Spinal cord (tissue), 10 donors: ENCODE measurements around the gene ABTB2. TPM values are rescaled to one million over a fixed set of nuclear protein-coding genes. Genes with fewer than 3 reads are reported as not detected.

Source experiments
- DNase-seq, 6 donors: peaks; one replicate each; pipeline versions ENCODE4 v3.0.0 to v3.0.0-alpha.2; 2013 to 2015; ENCODE audit warnings: low spot score in 6 of 6, low read depth in 4 of 6
- H3K27ac ChIP-seq: one replicate; pipeline ENCODE4 v1.5.1; 2013; ENCODE audit warnings: low read depth, low read length, control low read depth
- H3K27me3 ChIP-seq: one replicate; pipeline ENCODE4 v1.6.1; 2013; ENCODE audit warnings: low read length; ENCODE audit not compliant: control insufficient read depth, insufficient read depth
- H3K36me3 ChIP-seq: one replicate; pipeline ENCODE4 v1.6.1; 2013; ENCODE audit warnings: low read length; ENCODE audit not compliant: control insufficient read depth, insufficient read depth
- H3K4me1 ChIP-seq: one replicate; pipeline ENCODE4 v1.6.1; 2013; ENCODE audit warnings: low read length; ENCODE audit not compliant: control insufficient read depth, insufficient read depth
- H3K4me3 ChIP-seq: one replicate; pipeline ENCODE4 v1.5.1; 2013; ENCODE audit warnings: low read depth, low read length, control low read depth
- H3K9me3 ChIP-seq: one replicate; pipeline ENCODE4 v1.6.1; 2013; ENCODE audit warnings: low read length; ENCODE audit not compliant: control insufficient read depth, insufficient read depth
- WGBS: methylation state at CpG from one replicate; pipeline ENCODE4 v1.1.5; 2013; ENCODE audit warnings: missing lambda C conversion rate; ENCODE audit not compliant: insufficient coverage; 5-methylcytosine and 5-hydroxymethylcytosine counted together
- polyA plus RNA-seq, 2 donors: library from polyadenylated mRNA; unstranded; fragments of 120-200 nt; gene quantifications; one replicate each; pipeline ENCODE4 v1.2.1, GENCODE V29; 2013; ENCODE audit not compliant: insufficient read length in 2 of 2
- total RNA-seq, 2 donors: library from RNA; depleted of rRNA in 1 of 2; stranded (reverse); fragments of 120-200 nt in 1 of 2; fragments of >200 nt in 1 of 2; gene quantifications; one replicate each; pipeline versions ENCODE4 v1.2.3 to v1.2.4, GENCODE V29; 2013 to 2014
- donor health status: healthy.

The ABTB2 gene
- total and polyA plus RNA-seq, 4 donors: 4.0 to 16.8 (median 9.4) TPM

DNA sequence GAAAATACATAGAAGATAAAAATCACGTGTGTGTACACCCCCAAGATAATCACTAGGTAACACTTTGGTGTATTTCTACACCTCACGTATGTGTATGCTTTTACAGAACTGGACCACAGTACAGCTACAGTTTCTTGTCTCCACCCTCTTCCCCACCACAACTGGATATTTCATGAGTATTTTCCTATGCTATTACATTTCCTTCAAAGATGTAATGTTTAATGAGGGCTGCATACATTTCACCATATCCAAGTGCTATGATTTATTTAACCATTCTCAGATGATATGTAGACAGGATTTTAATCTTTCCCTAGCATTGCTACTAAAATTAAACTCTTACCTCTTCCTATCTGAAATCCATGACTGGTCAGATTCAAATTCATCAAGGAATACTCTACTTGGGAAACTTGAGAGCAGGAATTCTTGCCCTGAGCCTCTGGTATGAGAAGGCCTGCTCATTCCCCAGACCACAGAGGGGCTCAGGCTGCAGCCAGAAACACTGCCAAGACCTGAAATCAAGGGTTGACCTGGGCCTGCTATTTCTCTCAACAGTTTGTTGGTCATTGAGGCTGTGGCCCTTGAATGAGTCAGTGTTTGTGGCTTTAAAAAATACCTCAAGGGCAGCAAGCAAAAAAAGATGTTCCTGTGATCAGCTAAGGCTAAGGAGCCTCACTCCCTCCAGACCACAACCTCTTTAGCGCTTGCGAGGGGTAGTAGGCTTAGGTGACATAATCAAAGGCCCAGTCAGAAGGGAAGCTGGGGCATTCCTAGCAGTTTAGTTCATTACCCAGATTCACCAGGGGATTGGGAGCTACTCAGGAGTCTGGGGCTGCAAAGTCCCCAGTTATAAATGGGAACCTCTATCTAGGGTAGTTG is 55.5 kb downstream of the ABTB2 start:
- WGBS: no CpG with 5 or more reads among the region's 4 CpGs
- H3K4me1 ChIP-seq: peaks cover 9% of the 10 kb centered on the region
- no peak for DNase-seq
- H3K36me3 ChIP-seq: no peaks in the 10 kb centered on the region
- H3K27ac ChIP-seq: no peak overlapping the region
- H3K9me3 ChIP-seq: no peaks in the 10 kb centered on the region
- no peaks in the 10 kb centered on the region for H3K27me3 ChIP-seq
- H3K4me3 ChIP-seq: no peak overlapping the region

DNA sequence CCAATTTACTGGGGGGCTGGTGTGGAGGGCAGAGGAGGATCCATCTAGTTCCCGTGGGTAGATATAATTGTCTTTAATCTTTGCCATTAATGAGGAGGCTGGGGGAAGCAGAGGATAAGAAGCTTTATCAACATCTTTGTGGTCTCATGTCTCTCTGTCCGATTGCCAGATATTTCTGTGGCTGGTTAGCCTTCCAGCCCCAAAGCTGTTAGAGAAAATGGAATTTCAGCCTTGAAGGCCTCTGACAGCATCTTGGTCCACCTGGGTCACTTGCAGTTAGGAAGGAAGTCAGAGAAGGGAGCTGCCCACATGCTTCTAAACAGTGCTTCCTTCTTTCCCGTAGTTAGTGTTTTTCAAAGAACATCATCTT is 56.9 kb downstream of the ABTB2 start:
- Histone ChIP-seq H3K27ac (no peak overlapping the region), H3K9me3 (no peaks in the 10 kb centered on the region), H3K4me3 (no peak overlapping the region), H3K36me3 (no peaks in the 10 kb centered on the region), H3K4me1 (peaks cover 9% of the 10 kb centered on the region), H3K27me3 (no peaks in the 10 kb centered on the region)
- DNase-seq: peak in 1 of 6 donors; percentile 41
- WGBS: 80% methylated on average over 1 of the region's 3 CpGs

DNA sequence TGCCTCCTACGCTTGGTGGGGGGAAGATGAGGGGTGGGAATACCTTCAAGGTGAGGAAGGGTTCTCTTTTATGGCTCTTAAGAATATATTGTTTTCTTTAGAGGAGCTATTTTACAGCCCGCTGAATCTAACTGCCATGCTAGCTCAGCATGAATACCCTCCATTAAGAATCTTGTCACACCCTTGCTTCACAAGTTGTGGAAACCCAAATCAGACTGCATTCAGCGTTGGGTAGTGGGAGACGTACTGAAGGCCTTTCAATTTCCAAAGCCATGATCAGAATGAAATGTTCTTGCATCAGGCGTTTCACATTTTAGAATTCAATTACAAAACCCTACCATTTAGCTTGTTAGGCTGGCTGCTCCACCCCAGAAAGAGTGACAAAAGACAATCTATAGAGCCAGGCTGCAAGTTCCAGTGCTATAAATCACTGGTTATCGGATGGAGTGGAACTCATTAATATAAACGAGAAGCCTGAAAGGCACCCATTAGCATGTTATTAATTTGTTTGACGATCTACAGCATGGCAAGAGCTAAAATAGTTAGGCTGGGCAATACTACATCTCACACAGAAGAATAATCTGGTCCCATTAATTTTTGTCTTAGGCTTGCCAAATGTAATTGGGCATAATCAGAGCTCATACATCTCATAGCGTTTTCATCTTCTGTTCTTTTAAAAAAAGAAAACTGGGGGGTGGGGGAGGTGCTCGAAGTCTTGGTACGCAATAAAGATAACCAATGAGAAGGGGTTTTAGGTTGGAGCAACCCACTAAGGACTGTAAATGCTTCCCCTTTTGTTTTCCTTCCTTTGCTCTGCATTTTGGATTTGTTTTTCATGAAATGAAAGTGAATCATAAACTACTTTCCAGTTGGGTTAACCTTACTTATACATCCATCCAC is 57.5 kb downstream of the ABTB2 start:
- no peak overlapping the region for H3K4me3 ChIP-seq
- no peaks in the 10 kb centered on the region for H3K27me3 ChIP-seq
- H3K36me3 ChIP-seq: no peaks in the 10 kb centered on the region
- DNase-seq: peak in 3 of 6 donors; percentile 50 to 89 (median 83)
- peaks cover 9% of the 10 kb centered on the region for H3K4me1 ChIP-seq
- peak overlapping the region; percentile 17 for H3K27ac ChIP-seq
- no peaks in the 10 kb centered on the region for H3K9me3 ChIP-seq
- WGBS: 33% methylated on average over 1 of the region's 11 CpGs

DNA sequence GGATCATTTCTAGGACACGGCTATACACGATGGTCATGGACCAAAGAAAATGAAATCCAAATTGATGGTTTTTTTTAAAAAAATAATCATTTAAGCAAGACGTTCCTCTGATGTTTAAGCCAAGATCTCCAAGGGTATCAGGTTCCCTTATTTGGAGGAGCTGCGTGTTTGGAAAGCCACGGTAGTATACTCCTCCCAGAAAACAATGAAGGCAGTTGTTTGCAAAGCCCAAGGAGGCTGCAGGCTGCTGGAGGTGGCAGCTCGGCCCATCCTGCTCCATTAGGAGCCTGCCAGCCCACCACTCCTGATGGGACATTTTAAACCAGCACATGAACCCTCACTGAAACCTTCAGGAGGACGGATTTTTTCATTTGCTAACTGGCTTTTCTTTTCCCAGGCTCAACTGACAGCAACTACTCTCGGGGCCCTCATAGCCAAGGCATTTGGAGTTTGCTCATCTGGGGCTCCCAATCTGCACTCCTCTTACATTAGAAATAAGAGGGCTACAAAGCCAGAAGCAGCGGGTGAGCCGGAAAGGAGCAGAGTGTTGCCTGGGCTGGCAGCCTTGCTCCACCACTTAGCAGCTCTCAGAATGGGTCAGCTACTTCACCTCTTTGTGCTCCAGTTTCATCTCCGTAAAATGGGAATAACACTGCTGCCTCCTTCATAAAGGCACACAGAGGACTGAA is 58.4 kb downstream of the ABTB2 start:
- H3K4me3 ChIP-seq: no peak overlapping the region
- no peaks in the 10 kb centered on the region for H3K36me3 ChIP-seq
- H3K4me1 ChIP-seq: peaks cover 9% of the 10 kb centered on the region
- no peaks in the 10 kb centered on the region for H3K9me3 ChIP-seq
- peak in 2 of 6 donors; percentile 34 to 57 for DNase-seq
- H3K27me3 ChIP-seq: no peaks in the 10 kb centered on the region
- H3K27ac ChIP-seq: peak overlapping the region; percentile 17
- 32% methylated on average over 6 of the region's 11 CpGs for WGBS

DNA sequence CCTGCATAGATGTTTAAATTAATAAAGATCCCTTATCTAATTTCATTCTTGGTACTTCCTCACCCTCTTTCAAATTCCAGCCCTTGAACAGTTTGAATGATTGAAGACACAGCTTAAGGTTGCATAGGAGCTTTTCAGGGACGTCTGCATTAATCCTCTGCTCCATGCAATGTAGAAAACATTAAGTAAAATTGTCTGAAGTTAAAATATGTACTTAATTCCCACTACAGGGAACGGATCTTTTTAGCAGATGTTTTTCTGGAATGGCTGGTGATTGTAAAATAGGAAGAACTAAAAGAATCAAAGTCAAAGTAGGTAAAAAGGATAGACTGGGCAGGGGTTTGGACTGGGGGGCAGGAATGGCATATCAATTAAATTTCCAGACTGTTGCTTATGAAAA is 58.9 kb downstream of the ABTB2 start:
- Histone ChIP-seq H3K4me1 (peaks cover 9% of the 10 kb centered on the region), H3K27me3 (no peaks in the 10 kb centered on the region), H3K4me3 (no peak overlapping the region), H3K9me3 (no peaks in the 10 kb centered on the region), H3K27ac (no peak overlapping the region), H3K36me3 (no peaks in the 10 kb centered on the region)
- WGBS: no CpG with 5 or more reads among the region's 2 CpGs
- DNase-seq: peak in 1 of 6 donors; percentile 56

DNA sequence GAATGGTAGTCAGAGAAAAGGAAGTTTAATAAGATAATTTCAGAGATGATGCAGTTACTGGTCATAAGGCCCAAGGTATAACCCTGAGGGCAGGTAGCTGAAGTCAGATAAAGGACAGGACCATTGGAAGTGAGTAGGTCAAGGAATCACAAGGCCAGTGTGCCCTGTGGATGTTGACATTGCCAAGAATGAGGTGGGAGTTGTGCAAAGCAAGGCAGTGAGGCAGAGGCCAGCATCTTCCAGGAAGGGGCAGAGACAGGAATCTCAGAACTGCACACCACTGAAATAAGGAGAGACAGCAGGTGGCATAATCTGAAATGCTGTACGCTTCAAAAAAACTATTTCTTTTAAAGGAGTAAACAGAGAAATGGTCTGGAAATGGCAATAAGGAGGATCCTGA is 61.4 kb downstream of the ABTB2 start:
- WGBS: 60% methylated on average over 1 of the region's 1 CpG
- Histone ChIP-seq H3K9me3 (no peaks in the 10 kb centered on the region), H3K4me1 (peaks cover 9% of the 10 kb centered on the region), H3K27ac (no peak overlapping the region), H3K36me3 (no peaks in the 10 kb centered on the region), H3K4me3 (no peak overlapping the region), H3K27me3 (no peaks in the 10 kb centered on the region)
- no peak for DNase-seq

DNA sequence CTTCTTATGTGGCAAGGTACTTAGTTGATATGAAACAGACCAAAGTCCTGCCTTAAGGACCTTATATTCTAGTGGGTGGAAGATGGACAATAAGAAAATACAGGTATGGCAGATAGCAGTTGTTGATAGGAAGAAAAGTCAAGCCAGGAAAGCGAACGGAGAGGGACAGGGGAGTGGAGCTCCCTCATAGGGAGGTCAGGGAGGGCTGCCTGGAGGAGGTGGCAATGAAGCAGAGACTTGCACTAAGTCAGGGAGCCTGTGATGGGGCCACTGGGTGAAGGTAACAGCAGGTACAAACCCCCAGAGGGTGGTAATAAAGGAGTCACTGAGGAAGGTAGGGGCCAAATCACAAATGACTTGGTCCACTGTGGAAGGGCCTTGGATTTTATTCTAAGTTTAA is 65.3 kb downstream of the ABTB2 start:
- Histone ChIP-seq H3K4me3 (no peak overlapping the region), H3K36me3 (no peaks in the 10 kb centered on the region), H3K4me1 (no peaks in the 10 kb centered on the region), H3K27ac (no peak overlapping the region), H3K27me3 (no peaks in the 10 kb centered on the region), H3K9me3 (no peaks in the 10 kb centered on the region)
- DNase-seq: no peak
- 50% methylated on average over 2 of the region's 2 CpGs for WGBS

DNA sequence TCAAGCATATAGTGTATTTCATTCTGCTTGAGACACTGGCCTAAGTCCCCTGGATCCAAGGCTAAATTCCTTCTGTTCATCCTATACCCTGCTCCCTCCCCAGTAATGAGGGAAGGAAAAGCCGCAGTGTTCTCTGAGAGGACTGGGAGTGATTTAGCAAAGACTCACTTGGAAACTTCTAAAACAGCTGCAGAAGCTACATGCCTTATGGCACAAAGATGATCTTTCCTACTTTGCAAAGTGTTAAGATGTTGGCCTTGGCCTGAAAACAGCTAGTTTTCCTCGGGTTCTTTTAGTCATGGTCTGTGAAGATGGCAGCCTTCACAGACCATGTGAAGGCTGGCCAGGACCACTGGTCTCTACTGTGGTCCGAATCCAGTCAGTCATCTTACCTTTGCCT is 65.7 kb downstream of the ABTB2 start:
- 69% methylated on average over 1 of the region's 3 CpGs for WGBS
- Histone ChIP-seq H3K27me3 (no peaks in the 10 kb centered on the region), H3K4me1 (no peaks in the 10 kb centered on the region), H3K36me3 (no peaks in the 10 kb centered on the region), H3K27ac (no peak overlapping the region), H3K4me3 (no peak overlapping the region), H3K9me3 (no peaks in the 10 kb centered on the region)
- no peak for DNase-seq

DNA sequence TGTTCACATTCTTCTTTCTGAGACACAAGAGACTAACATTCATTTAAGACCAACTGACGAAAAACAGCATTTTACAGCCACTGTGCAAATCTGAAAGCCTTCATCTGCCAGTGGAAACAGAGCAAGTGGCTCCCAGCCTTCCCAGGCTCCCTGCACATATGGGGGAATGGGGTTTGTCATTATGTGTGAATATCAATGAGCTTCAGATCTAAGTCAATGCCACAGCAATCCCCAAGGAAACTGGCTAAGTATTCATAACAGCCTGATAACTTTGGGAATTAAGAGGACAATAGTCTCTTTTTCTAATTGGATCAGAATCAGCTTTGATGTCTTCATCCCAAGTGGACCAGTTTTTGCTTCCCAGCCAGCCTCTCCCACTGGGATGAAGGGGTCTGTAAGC is 66.9 kb downstream of the ABTB2 start:
- H3K9me3 ChIP-seq: no peaks in the 10 kb centered on the region
- no peaks in the 10 kb centered on the region for H3K36me3 ChIP-seq
- H3K4me3 ChIP-seq: no peak overlapping the region
- H3K27ac ChIP-seq: no peak overlapping the region
- no peaks in the 10 kb centered on the region for H3K4me1 ChIP-seq
- no peaks in the 10 kb centered on the region for H3K27me3 ChIP-seq
- no CpG with 5 or more reads among the region's 1 CpG for WGBS
- peak in 2 of 6 donors; percentile 58 to 62 for DNase-seq
